GM12872 (cell line): Measurements from ENCODE around the gene P2RY14.
A peak's percentile ranks its signal among the peaks of the same experiment; 100 is the strongest.

Experiments used
- CTCF ChIP-seq: IDR thresholded peaks from 3 replicates; pipeline ENCODE4 v1.5.1; 2011; ENCODE audit warnings: low read depth, mild to moderate bottlenecking, low read length, moderate library complexity; ENCODE audit not compliant: insufficient read depth

The P2RY14 gene

GRCh38 chr3:151232991-151233390 is 45.4 kb downstream of the P2RY14 start:
- TF ChIP-seq CTCF: no peak

GRCh38 chr3:151230646-151231045 is 47.7 kb downstream of the P2RY14 start:
- TF ChIP-seq CTCF: no peak

GRCh38 chr3:151228666-151229040 is 49.7 kb downstream of the P2RY14 start:
- no peak for TF ChIP-seq CTCF

- TF ChIP-seq CTCF: peak; percentile 86
Measured at GRCh38 chr3:151227807-151228665, 50.3 kb downstream of the P2RY14 start.

- TF ChIP-seq CTCF: no peak
Measured at GRCh38 chr3:151227266-151227806, 51.0 kb downstream of the P2RY14 start.

- no peak for TF ChIP-seq CTCF
Measured at GRCh38 chr3:151226825-151227224, 51.5 kb downstream of the P2RY14 start.

- no peak for TF ChIP-seq CTCF
Measured at GRCh38 chr3:151226088-151226563, 52.2 kb downstream of the P2RY14 start.
